Thoracic aorta (tissue), 2 donors: ENCODE results near the gene PPRC1. TPM values are rescaled to one million over a fixed set of nuclear protein-coding genes. Genes with fewer than 3 reads are reported as not detected.

ENCODE experiments used
- ATAC-seq: fragments of 150-250 bp; one replicate; pipeline ENCODE4 v1.8.0; 2017; ENCODE audit warnings: low read depth; ENCODE audit not compliant: insufficient number of reproducible peaks, low FRiP score
- DNase-seq: peaks from one replicate; pipeline ENCODE4 v3.0.0-alpha.2; 2020; ENCODE audit warnings: low spot score
- H3K27ac ChIP-seq, 2 donors: fragments of 200-600 bp; sonication (generic); 1 replicate in 1 of 2; 2 replicates in 1 of 2; pipeline ENCODE4 v1.5.1; 2016; ENCODE audit warnings: mild to moderate bottlenecking in 2 of 2, moderate library complexity in 2 of 2
- H3K27me3 ChIP-seq: fragments of 200-600 bp; sonication (generic); replicated peaks from 2 replicates; pipeline ENCODE4 v1.6.0; 2016; ENCODE audit warnings: mild to moderate bottlenecking; ENCODE audit not compliant: insufficient read depth
- H3K36me3 ChIP-seq: fragments of 200-600 bp; sonication (generic); one replicate; pipeline ENCODE4 v1.5.1; 2016
- H3K4me1 ChIP-seq, 2 donors: fragments of 200-600 bp; sonication (generic); 1 replicate in 1 of 2; 2 replicates in 1 of 2; pipeline versions ENCODE4 v1.5.1 to v1.6.0; 2016; ENCODE audit warnings: low read depth in 2 of 2, mild to moderate bottlenecking in 1 of 2; ENCODE audit not compliant: control insufficient read depth in 1 of 2
- H3K4me3 ChIP-seq: fragments of 200-600 bp; sonication (generic); 2 replicates; pipeline ENCODE4 v1.5.1; 2016; ENCODE audit warnings: mild to moderate bottlenecking
- H3K9me3 ChIP-seq: fragments of 200-600 bp; sonication (generic); 2 replicates; pipeline ENCODE4 v1.5.1; 2016
- CTCF ChIP-seq: fragments of 200-600 bp; sonication (generic); IDR thresholded peaks from one replicate; pipeline ENCODE4 v1.5.1; 2019; ENCODE audit warnings: antibody characterized with exemption
- total RNA-seq, 2 donors: library from RNA; depleted of rRNA; stranded (reverse); fragments of >200 nt; gene quantifications; one replicate each; pipeline versions ENCODE4 v1.1.0 to v1.2.3, GENCODE V29; 2016

The PPRC1 gene
- total RNA-seq, 2 donors from 2014 or later, result 18.0 to 56.4 TPM

- H3K27me3 ChIP-seq, result no peaks in the 10 kb centered on the region
- TF ChIP-seq CTCF, result no peak
- H3K36me3 ChIP-seq, result peaks cover 26% of the 10 kb centered on the region
- DNase-seq (no peak), ATAC-seq (no peak)
- peaks cover 40 to 63% of the 10 kb centered on the region in 2 donors for H3K4me1 ChIP-seq
- H3K9me3 ChIP-seq, result no peaks in the 10 kb centered on the region
- H3K27ac ChIP-seq, result peak overlapping the region; percentile 27 to 36
- H3K4me3 ChIP-seq, result peak overlapping the region; percentile 75
Observed at GRCh38 chr10:102113956-102114857, 18.6 kb upstream of the PPRC1 start.

- H3K27me3 ChIP-seq, result no peaks in the 10 kb centered on the region
- H3K4me1 ChIP-seq, result peaks cover 40 to 63% of the 10 kb centered on the region in 2 donors
- ATAC-seq (no peak), DNase-seq (peak; percentile 68)
- no peak for TF ChIP-seq CTCF
- H3K27ac ChIP-seq, result peak overlapping the region; percentile 54 to 62
- H3K9me3 ChIP-seq, result no peaks in the 10 kb centered on the region
- peak overlapping the region; percentile 75 for H3K4me3 ChIP-seq
- H3K36me3 ChIP-seq, result peaks cover 18% of the 10 kb centered on the region
Observed at GRCh38 chr10:102114861-102115618, 17.8 kb upstream of the PPRC1 start.

- Histone ChIP-seq H3K4me1 (peaks cover 40 to 63% of the 10 kb centered on the region in 2 donors), H3K27ac (peak overlapping the region; percentile 54 to 62), H3K27me3 (no peaks in the 10 kb centered on the region), H3K36me3 (peaks cover 10% of the 10 kb centered on the region), H3K9me3 (no peaks in the 10 kb centered on the region), H3K4me3 (peak overlapping the region; percentile 75)
- DNase-seq, result no peak
- no peak for ATAC-seq
- TF ChIP-seq CTCF, result no peak
Observed at GRCh38 chr10:102115775-102116174, 17.1 kb upstream of the PPRC1 start.

- TF ChIP-seq CTCF, result no peak
- no peak for DNase-seq
- H3K27me3 ChIP-seq, result no peaks in the 10 kb centered on the region
- peak overlapping the region; percentile 93 for H3K4me3 ChIP-seq
- peaks cover 46 to 71% of the 10 kb centered on the region in 2 donors for H3K4me1 ChIP-seq
- ATAC-seq, result no peak
- no peaks in the 10 kb centered on the region for H3K9me3 ChIP-seq
- peak overlapping the region in 1 of 2 donors; percentile 97 for H3K27ac ChIP-seq
- peaks cover 1% of the 10 kb centered on the region for H3K36me3 ChIP-seq
Observed at GRCh38 chr10:102116656-102117055, 16.2 kb upstream of the PPRC1 start.
